WTC11 (cell line): ENCODE measurements around the gene ABCA3. TPM values are rescaled to one million over a fixed set of nuclear protein-coding genes. Genes with fewer than 3 reads are reported as not detected.
"Not testable (repeated sequence)": the region's sequence is repeated elsewhere in the genome, so short reads cannot be mapped to it uniquely, and the experiment has no call there.

Experiments
- ATAC-seq: fragments of 200-7000 bp; cut with Tn5 transposase; 2 replicates; pipeline ENCODE4 v1.10.0; 2021; ENCODE audit warnings: mild to moderate bottlenecking, moderate library complexity
- CTCF ChIA-PET: fragments of 300-600 bp; sonication (Branson Sonifier 250); formaldehyde crosslinking; loops from one replicate; lab custom pipeline; 2021; ENCODE audit warnings: antibody characterized with exemption; lab: Charles Lee
- POLR2A ChIA-PET: fragments of 350-600 bp; sonication (Branson Sonifier 250); formaldehyde crosslinking; loops from one replicate; lab custom pipeline; 2021; ENCODE audit warnings: antibody characterized with exemption; lab: Charles Lee
- DNase-seq: peaks from one replicate; pipeline ENCODE4 v3.0.0; 2021; ENCODE audit warnings: low spot score
- H3K27ac Mint-ChIP-seq: 2 replicates; pipeline ENCODE4 v1.8.0; 2021; ENCODE audit warnings: mixed read lengths
- H3K27me3 Mint-ChIP-seq: 2 replicates; pipeline ENCODE4 v1.8.0; 2021; ENCODE audit warnings: low read depth, mild to moderate bottlenecking, moderate library complexity, mixed read lengths
- H3K36me3 Mint-ChIP-seq: 2 replicates; pipeline ENCODE4 v1.8.0; 2021; ENCODE audit warnings: mixed read lengths
- H3K4me1 Mint-ChIP-seq: 2 replicates; pipeline ENCODE4 v1.8.0; 2022; ENCODE audit warnings: mixed read lengths
- H3K4me3 Mint-ChIP-seq: 2 replicates; pipeline ENCODE4 v1.8.0; 2021; ENCODE audit warnings: mild to moderate bottlenecking, moderate library complexity, mixed read lengths
- H3K9me3 Mint-ChIP-seq: 2 replicates; pipeline ENCODE4 v1.8.0; 2021; ENCODE audit warnings: mixed read lengths
- CDX4 ChIP-seq: fragments of 250-450 bp; sonication (Bioruptor Pico); IDR thresholded peaks from 2 replicates; pipeline ENCODE4 v1.9.0; 2021; ENCODE audit warnings: moderate library complexity, mild to moderate bottlenecking, inconsistent platforms, borderline replicate concordance
- CREB1 ChIP-seq: sonication (generic); formaldehyde crosslinking; IDR thresholded peaks from 2 replicates; pipeline ENCODE4 v1.8.0; 2023; ENCODE audit warnings: mild to moderate bottlenecking, missing genetic modification reagents
- ETV6 ChIP-seq: sonication (generic); formaldehyde crosslinking; IDR thresholded peaks from 2 replicates; pipeline ENCODE4 v1.8.1; 2022; ENCODE audit warnings: mild to moderate bottlenecking, missing genetic modification reagents
- HMGXB4 ChIP-seq: sonication (generic); formaldehyde crosslinking; IDR thresholded peaks from 2 replicates; pipeline ENCODE4 v1.8.1; 2023; ENCODE audit warnings: mild to moderate bottlenecking, moderate library complexity, missing genetic modification reagents
- IRF1 ChIP-seq: sonication (generic); formaldehyde crosslinking; IDR thresholded peaks from 2 replicates; pipeline ENCODE4 v1.8.0; 2023; ENCODE audit warnings: missing genetic modification reagents
- MXD4 ChIP-seq: fragments of 250-450 bp; sonication (Bioruptor Pico); IDR thresholded peaks from 2 replicates; pipeline ENCODE4 v1.8.0; 2021; ENCODE audit warnings: mild to moderate bottlenecking, moderate library complexity, borderline replicate concordance
- PRDM15 ChIP-seq: sonication (generic); formaldehyde crosslinking; IDR thresholded peaks from 2 replicates; pipeline ENCODE4 v1.8.0; 2022; ENCODE audit warnings: missing genetic modification reagents
- SOX15 ChIP-seq: fragments of 250-450 bp; sonication (Bioruptor Pico); IDR thresholded peaks from 2 replicates; pipeline ENCODE4 v1.9.0; 2021; ENCODE audit warnings: mild to moderate bottlenecking
- SP1 ChIP-seq: sonication (generic); formaldehyde crosslinking; conservative IDR thresholded peaks from 2 replicates; pipeline ENCODE4 v1.8.1; 2022; ENCODE audit warnings: missing genetic modification reagents
- total RNA-seq: library from RNA; stranded (reverse); gene quantifications from 3 replicates; pipeline ENCODE4 v1.2.3, GENCODE V29; 2021
- TF ChIP-seq, protein P1 (sequence below): sonication (generic); formaldehyde crosslinking; IDR thresholded peaks from 2 replicates; pipeline ENCODE4 v1.8.1; 2023; ENCODE audit warnings: mild to moderate bottlenecking, missing genetic modification reagents, borderline replicate concordance
- TF ChIP-seq, protein P2 (sequence below): fragments of 250-450 bp; sonication (Bioruptor Pico); IDR thresholded peaks from 2 replicates; pipeline ENCODE4 v1.9.0; 2021; ENCODE audit warnings: mild to moderate bottlenecking
- TF ChIP-seq, protein P3 (sequence below): sonication (generic); formaldehyde crosslinking; IDR thresholded peaks from 2 replicates; pipeline ENCODE4 v1.8.1; 2023; ENCODE audit warnings: mild to moderate bottlenecking, missing genetic modification reagents, moderate library complexity

ABCA3 gene
- total RNA-seq, 1 experiment from 2014 or later, result 12.1 TPM

DNA sequence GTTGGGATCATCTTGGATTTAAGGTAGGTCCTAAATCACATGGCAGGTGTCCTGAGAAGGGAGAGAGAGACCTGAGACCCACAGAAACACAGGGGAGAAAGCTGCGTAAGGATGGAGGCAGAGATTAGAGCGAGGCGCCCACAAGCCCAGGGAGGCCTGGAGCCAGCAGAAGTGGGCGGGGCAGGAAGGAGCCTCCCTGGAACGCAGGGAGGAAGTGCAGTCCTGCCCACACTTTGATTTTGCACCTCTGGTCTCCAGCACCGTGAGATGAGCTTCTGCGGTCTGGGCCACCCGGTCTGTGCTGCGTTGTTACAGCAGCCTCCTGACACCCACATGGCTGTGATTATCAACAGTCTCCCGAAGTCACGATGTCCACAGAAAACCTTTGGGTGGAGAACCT, 97.9 kb downstream of the ABCA3 start (continued):
- TF ChIP-seq SP1 (CRISPR knock-in tag) (no peak), PRDM15 (CRISPR knock-in tag) (no peak), SOX15 (CRISPR knock-in tag) (no peak), IRF1 (CRISPR knock-in tag) (no peak), CREB1 (CRISPR knock-in tag) (no peak), CDX4 (CRISPR knock-in tag) (no peak), ETV6 (no peak), MXD4 (CRISPR knock-in tag) (no peak), HMGXB4 (CRISPR knock-in tag) (no peak)
- TF ChIP-seq, protein P1, sequence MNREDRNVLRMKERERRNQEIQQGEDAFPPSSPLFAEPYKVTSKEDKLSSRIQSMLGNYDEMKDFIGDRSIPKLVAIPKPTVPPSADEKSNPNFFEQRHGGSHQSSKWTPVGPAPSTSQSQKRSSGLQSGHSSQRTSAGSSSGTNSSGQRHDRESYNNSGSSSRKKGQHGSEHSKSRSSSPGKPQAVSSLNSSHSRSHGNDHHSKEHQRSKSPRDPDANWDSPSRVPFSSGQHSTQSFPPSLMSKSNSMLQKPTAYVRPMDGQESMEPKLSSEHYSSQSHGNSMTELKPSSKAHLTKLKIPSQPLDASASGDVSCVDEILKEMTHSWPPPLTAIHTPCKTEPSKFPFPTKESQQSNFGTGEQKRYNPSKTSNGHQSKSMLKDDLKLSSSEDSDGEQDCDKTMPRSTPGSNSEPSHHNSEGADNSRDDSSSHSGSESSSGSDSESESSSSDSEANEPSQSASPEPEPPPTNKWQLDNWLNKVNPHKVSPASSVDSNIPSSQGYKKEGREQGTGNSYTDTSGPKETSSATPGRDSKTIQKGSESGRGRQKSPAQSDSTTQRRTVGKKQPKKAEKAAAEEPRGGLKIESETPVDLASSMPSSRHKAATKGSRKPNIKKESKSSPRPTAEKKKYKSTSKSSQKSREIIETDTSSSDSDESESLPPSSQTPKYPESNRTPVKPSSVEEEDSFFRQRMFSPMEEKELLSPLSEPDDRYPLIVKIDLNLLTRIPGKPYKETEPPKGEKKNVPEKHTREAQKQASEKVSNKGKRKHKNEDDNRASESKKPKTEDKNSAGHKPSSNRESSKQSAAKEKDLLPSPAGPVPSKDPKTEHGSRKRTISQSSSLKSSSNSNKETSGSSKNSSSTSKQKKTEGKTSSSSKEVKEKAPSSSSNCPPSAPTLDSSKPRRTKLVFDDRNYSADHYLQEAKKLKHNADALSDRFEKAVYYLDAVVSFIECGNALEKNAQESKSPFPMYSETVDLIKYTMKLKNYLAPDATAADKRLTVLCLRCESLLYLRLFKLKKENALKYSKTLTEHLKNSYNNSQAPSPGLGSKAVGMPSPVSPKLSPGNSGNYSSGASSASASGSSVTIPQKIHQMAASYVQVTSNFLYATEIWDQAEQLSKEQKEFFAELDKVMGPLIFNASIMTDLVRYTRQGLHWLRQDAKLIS (CRISPR knock-in tag), result no peak
- TF ChIP-seq, protein P2, sequence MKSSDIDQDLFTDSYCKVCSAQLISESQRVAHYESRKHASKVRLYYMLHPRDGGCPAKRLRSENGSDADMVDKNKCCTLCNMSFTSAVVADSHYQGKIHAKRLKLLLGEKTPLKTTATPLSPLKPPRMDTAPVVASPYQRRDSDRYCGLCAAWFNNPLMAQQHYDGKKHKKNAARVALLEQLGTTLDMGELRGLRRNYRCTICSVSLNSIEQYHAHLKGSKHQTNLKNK, result no peak
- TF ChIP-seq, protein P3, sequence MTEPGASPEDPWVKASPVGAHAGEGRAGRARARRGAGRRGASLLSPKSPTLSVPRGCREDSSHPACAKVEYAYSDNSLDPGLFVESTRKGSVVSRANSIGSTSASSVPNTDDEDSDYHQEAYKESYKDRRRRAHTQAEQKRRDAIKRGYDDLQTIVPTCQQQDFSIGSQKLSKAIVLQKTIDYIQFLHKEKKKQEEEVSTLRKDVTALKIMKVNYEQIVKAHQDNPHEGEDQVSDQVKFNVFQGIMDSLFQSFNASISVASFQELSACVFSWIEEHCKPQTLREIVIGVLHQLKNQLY (CRISPR knock-in tag), result no peak
- TF ChIP-seq, all 79 proteins: peak for 0

- POLR2A ChIA-PET, result interaction anchor here (0.5 to 1.2 kb wide), 3 partner anchors 12 to 34 kb away, joined by 3 to 7 read pairs (median 5); partner anchors contain the start of gene ECI1
- not testable (repeated sequence) for ATAC-seq, H3K27ac Mint-ChIP-seq, H3K4me3 Mint-ChIP-seq, H3K9me3 Mint-ChIP-seq, DNase-seq, H3K4me1 Mint-ChIP-seq
- peaks cover 16% of the 10 kb centered on the region for H3K27me3 Mint-ChIP-seq
- CTCF ChIA-PET, result interaction anchor here (3.6 kb wide), 1 partner anchor 12 kb away, joined by 15 read pairs; the partner anchor contains the start of gene ECI1
- peaks cover 20% of the 10 kb centered on the region for H3K36me3 Mint-ChIP-seq
These were observed 100.2 kb downstream of the ABCA3 start for GRCh38 chr16:2240331-2240730.
